ENCODE data around the gene NBAS.

DNA sequence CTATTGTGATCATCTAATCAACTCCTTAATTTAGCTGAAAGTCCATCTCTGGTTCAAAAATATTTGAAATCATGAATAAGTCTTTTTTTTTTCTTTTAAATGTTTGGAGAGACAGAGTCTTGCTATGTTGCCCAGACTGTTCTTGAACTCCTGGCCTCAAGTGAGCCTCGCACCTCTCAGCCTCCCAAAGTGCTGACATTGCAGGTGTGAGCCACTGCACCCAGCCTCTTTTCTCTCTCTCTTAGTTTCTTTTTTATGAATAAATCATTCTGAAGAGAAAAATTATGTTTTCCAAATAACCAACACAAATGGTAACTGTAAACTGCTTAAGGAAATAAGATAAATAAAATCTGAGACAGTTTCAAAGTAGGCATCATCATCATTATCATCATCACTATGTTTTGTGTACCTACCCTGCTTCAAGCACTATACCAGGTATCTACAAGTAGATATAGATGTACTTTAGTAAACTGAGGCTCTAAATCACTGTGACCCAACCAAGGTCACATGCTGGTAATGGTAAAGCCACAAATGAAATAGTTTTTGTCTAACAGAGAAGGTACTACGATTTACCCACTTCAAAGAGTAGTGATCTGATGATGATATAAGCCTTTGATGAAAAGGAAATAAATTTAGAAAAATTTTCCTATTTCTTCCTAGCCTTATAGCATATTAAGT is 5.0 kb upstream of the NBAS start:
- no peak for TF ChIP-seq POLR2AphosphoS5 (IDR thresholded peaks at IDR 0.05; ENCODE audit: low read depth, low read length)
- TF ChIP-seq POLR2A (IDR thresholded peaks at IDR 0.05; ENCODE audit: low read depth, low read length) = no peak

All from GM12892 (cell line).